SK-N-SH treated with all-trans-retinoic acid at 6 μM for 48 hours (cell line): ENCODE measurements around the gene BAZ1A.

Experiments used
- BACH2 ChIP-seq: fragments of 250-450 bp; sonication (Bioruptor Pico); IDR thresholded peaks from 2 replicates; pipeline ENCODE4 v1.9.0; 2021; ENCODE audit warnings: mild to moderate bottlenecking, borderline replicate concordance
- OSR1 ChIP-seq: fragments of 250-450 bp; sonication (Bioruptor Pico); IDR thresholded peaks from 2 replicates; pipeline ENCODE4 v1.8.0; 2022; ENCODE audit warnings: moderate library complexity, mild to moderate bottlenecking, inconsistent platforms
- PATZ1 ChIP-seq: fragments of 250-450 bp; sonication (Bioruptor Pico); IDR thresholded peaks from 2 replicates; pipeline ENCODE4 v1.8.0; 2020; ENCODE audit warnings: mild to moderate bottlenecking, moderate library complexity, borderline replicate concordance
- ZFP3 ChIP-seq: fragments of 250-450 bp; sonication (Bioruptor Pico); IDR thresholded peaks from 2 replicates; pipeline ENCODE4 v1.5.0; 2020; ENCODE audit warnings: mild to moderate bottlenecking, moderate library complexity

- no peak for TF ChIP-seq BACH2 (CRISPR knock-in tag)
- no peak for TF ChIP-seq ZFP3 (CRISPR knock-in tag)
- no peak for TF ChIP-seq PATZ1
- TF ChIP-seq OSR1 (CRISPR knock-in tag): no peak
These were observed at the start of gene BAZ1A for GRCh38 chr14:34875031-34875922.
